Measurements from ENCODE around the gene FDXR. TPM values are rescaled to one million over a fixed set of nuclear protein-coding genes. Genes with fewer than 3 reads are reported as not detected.

The FDXR gene
- total and polyA plus RNA-seq, 2 donors (not counting 3 experiments of a cell fraction or from before 2014, with no cell fraction given): 19.7 to 33.4 TPM

DNA sequence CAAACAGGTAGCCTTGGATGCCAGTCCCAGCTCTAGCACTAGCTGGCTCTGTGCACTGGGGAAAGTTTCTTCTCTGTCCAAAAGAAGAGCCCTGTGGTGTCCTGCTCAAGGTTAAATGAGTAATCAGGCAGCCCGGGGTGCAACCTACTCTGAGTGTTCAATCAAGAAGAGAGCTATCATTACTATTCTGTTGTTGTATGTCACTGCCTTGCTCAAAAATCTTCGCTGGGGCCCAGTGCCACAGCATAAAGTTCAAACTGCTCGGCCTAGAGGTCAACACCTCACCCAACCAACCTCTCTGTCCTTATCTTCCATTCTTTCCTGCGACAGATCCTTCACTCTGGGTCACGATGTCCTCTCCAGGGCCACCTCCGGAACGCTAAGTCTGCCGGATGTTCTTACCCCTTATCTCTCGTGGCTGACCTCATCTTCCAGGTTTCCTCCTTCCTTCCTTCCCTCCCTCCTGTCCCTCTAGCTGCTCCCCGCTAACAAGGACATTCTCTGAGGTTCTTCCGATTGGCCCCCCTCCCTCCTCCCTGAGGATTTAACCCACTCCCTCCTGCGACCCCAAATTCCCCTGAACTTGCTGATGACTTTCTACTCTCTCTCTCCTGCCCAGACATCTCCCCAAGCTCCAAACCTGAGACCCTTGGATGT is 4.4 kb downstream of the FDXR start:
- POLR2A ChIA-PET: interaction anchor here (0.7 kb wide), 1 partner anchor 384 kb away, joined by 6 read pairs; no protein-coding TSS in a partner anchor
- H3K27ac ChIP-seq (ENCODE audit: insufficient read depth, low read depth, low read length): no peak overlapping the region
- H4K20me1 ChIP-seq (replicated peaks; ENCODE audit: control insufficient read depth, extremely low read depth, insufficient read depth, low read length): no peaks in the 10 kb centered on the region
- BruUV-seq (replicated peaks): no TSS peak
- no peak overlapping the region for H3K4me3 ChIP-seq (replicated peaks in 1 of 3; ENCODE audit: insufficient read depth in 1 of 3, low read depth in 1 of 3, low read length in 3 of 3)
- intact Hi-C loops (cut with micrococcal nuclease) (no loop called here), dilution Hi-C loops (cut with MboI; ENCODE audit: extremely low pct_ligation_motif_present, low sequenced_read_pairs) (no loop called here)
- H3K4me1 ChIP-seq (ENCODE audit: control insufficient read depth, extremely low read depth, insufficient read depth, low read length): peaks cover 20% of the 10 kb centered on the region
- peak overlapping the region; percentile 19 for H3K4me2 ChIP-seq (ENCODE audit: insufficient read depth, low read length)
- CTCF ChIA-PET: interaction anchor here (0.6 to 14.2 kb wide), 5 partner anchors 25 to 123 kb away, joined by 3 to 325 read pairs (median 3); partner anchors contain the start of gene NAT9
- no peaks in the 10 kb centered on the region for H3K79me2 ChIP-seq (ENCODE audit: control insufficient read depth, insufficient read depth, low read length)
- H3K36me3 ChIP-seq (ENCODE audit: control insufficient read depth in 2 of 2, extremely low read depth in 1 of 2, insufficient read depth in 2 of 2, low read length in 2 of 2): no peaks in the 10 kb centered on the region
- H3K27me3 ChIP-seq (ENCODE audit: control insufficient read depth in 2 of 2, insufficient read depth in 2 of 2, low read length in 2 of 2): no peaks in the 10 kb centered on the region
- no peak overlapping the region for H3K9ac ChIP-seq (replicated peaks; ENCODE audit: extremely low read depth, insufficient read depth, low read length)
- H3K9me1 ChIP-seq (replicated peaks; ENCODE audit: control insufficient read depth, extremely low read depth, insufficient read depth, low read length): no peaks in the 10 kb centered on the region
- no peak overlapping the region for H2AFZ ChIP-seq (ENCODE audit: low read depth, low read length)
- no peak for DNase-seq (ENCODE audit: low read depth, low spot score)
- TF ChIP-seq GATA2 (IDR thresholded peaks at IDR 0.05; ENCODE audit: insufficient read depth, insufficient read length, low read depth, low read length) (peak; percentile 86), POLR2A (IDR thresholded peaks at IDR 0.05; ENCODE audit: low read depth, low read length) (no peak), POLR2AphosphoS5 (IDR thresholded peaks at IDR 0.05; ENCODE audit: insufficient read depth, low read depth, low read length) (no peak)
- FAIRE-seq: no peak
- H3K9me3 ChIP-seq (replicated peaks; ENCODE audit: control insufficient read depth, insufficient read depth, low read length): no peaks in the 10 kb centered on the region

- FAIRE-seq: no peak
- dilution Hi-C loops (cut with MboI; ENCODE audit: extremely low pct_ligation_motif_present, low sequenced_read_pairs): no loop called here
- BruUV-seq (replicated peaks): no TSS peak
- Histone ChIP-seq H3K36me3 (ENCODE audit: control insufficient read depth in 2 of 2, extremely low read depth in 1 of 2, insufficient read depth in 2 of 2, low read length in 2 of 2) (no peaks in the 10 kb centered on the region), H3K4me1 (ENCODE audit: control insufficient read depth, extremely low read depth, insufficient read depth, low read length) (peaks cover 14% of the 10 kb centered on the region), H3K9ac (replicated peaks; ENCODE audit: extremely low read depth, insufficient read depth, low read length) (no peak overlapping the region), H3K4me3 (replicated peaks in 1 of 3; ENCODE audit: insufficient read depth in 1 of 3, low read depth in 1 of 3, low read length in 3 of 3) (no peak overlapping the region), H2AFZ (ENCODE audit: low read depth, low read length) (no peak overlapping the region), H3K9me1 (replicated peaks; ENCODE audit: control insufficient read depth, extremely low read depth, insufficient read depth, low read length) (no peaks in the 10 kb centered on the region), H3K4me2 (ENCODE audit: insufficient read depth, low read length) (no peak overlapping the region), H3K27ac (ENCODE audit: insufficient read depth, low read depth, low read length) (no peak overlapping the region), H4K20me1 (replicated peaks; ENCODE audit: control insufficient read depth, extremely low read depth, insufficient read depth, low read length) (no peaks in the 10 kb centered on the region), H3K79me2 (ENCODE audit: control insufficient read depth, insufficient read depth, low read length) (no peaks in the 10 kb centered on the region), H3K9me3 (replicated peaks; ENCODE audit: control insufficient read depth, insufficient read depth, low read length) (no peaks in the 10 kb centered on the region), H3K27me3 (ENCODE audit: control insufficient read depth in 2 of 2, insufficient read depth in 2 of 2, low read length in 2 of 2) (peaks cover 3 to 5% of the 10 kb centered on the region in 2 experiments)
- ChIA-PET POLR2A (no interaction called here), CTCF (interaction anchor here (0.9 to 14.2 kb wide), 8 partner anchors 14 to 209 kb away, joined by 3 to 325 read pairs (median 8); no protein-coding TSS in a partner anchor)
- no peak for TF ChIP-seq GATA2 (IDR thresholded peaks at IDR 0.05; ENCODE audit: insufficient read depth, insufficient read length, low read depth, low read length)
- TF ChIP-seq, protein P1, sequence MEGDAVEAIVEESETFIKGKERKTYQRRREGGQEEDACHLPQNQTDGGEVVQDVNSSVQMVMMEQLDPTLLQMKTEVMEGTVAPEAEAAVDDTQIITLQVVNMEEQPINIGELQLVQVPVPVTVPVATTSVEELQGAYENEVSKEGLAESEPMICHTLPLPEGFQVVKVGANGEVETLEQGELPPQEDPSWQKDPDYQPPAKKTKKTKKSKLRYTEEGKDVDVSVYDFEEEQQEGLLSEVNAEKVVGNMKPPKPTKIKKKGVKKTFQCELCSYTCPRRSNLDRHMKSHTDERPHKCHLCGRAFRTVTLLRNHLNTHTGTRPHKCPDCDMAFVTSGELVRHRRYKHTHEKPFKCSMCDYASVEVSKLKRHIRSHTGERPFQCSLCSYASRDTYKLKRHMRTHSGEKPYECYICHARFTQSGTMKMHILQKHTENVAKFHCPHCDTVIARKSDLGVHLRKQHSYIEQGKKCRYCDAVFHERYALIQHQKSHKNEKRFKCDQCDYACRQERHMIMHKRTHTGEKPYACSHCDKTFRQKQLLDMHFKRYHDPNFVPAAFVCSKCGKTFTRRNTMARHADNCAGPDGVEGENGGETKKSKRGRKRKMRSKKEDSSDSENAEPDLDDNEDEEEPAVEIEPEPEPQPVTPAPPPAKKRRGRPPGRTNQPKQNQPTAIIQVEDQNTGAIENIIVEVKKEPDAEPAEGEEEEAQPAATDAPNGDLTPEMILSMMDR (IDR thresholded peaks at IDR 0.05; ENCODE audit: extremely low read depth in 1 of 2, insufficient read depth in 1 of 2, low read depth in 1 of 2, low read length in 2 of 2): no peak
- no peak for TF ChIP-seq EZH2 (IDR thresholded peaks at IDR 0.05; ENCODE audit: borderline replicate concordance, low read depth, low read length, severe bottlenecking)
- no peak for TF ChIP-seq POLR2A (IDR thresholded peaks at IDR 0.05; ENCODE audit: low read depth, low read length)
- intact Hi-C loops (cut with micrococcal nuclease): no loop called here
- DNase-seq (ENCODE audit: low read depth, low spot score): no peak
Observed at GRCh38 chr17:74866198-74866835, 6.5 kb downstream of the FDXR start.

All from endothelial cell of umbilical vein (primary cell).